HTERT RPE-1 (cell line): ENCODE results near the gene CABLES2.

Experiments used
- in situ Hi-C: fragments of 300-500 bp; cut with MboI; formaldehyde crosslinking; loops from 4 replicates; pipeline ENCODE4 v1.14.3; 2020; ENCODE audit warnings: low sequenced_read_pairs

Gene CABLES2

DNA sequence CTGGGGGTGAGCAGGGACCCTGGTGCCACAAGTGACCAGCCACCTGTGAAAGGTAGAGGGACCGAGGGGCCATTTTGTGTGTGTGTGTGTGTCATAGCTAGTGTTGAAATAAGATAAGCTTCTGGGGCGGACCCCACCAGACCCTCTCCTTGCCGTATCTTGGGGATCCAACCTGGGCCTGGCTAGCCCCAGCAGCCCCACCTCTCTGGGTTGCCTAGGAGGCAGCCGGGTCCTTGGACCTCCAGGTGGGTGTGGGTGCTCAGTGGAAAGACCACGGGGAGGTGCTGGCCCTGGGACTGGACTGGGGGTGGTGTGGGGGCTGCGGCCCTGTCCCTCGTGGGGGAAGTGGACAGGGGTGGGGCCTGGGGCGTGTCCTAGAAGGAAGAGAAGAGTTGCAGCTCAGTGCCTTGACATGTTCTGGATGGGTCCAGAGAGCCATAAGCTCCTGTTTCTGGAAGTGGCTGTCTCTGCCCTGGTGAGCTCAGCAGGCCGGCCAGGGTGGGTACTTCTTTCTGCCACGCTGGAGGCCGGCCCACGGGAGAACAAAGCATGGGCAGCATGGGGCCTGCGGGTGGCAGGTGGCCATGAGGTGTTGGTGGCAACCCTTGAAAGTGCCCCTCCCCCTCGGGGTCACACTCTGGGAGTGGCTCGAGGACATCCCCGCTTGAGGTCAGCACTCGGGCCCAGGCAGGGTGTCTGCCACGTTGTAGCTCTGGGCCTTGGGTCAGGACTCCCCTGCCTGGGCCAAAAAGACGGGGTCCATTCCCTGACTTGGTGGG is 11.8 kb upstream of the CABLES2 start:
- in situ Hi-C loops = no loop called here

DNA sequence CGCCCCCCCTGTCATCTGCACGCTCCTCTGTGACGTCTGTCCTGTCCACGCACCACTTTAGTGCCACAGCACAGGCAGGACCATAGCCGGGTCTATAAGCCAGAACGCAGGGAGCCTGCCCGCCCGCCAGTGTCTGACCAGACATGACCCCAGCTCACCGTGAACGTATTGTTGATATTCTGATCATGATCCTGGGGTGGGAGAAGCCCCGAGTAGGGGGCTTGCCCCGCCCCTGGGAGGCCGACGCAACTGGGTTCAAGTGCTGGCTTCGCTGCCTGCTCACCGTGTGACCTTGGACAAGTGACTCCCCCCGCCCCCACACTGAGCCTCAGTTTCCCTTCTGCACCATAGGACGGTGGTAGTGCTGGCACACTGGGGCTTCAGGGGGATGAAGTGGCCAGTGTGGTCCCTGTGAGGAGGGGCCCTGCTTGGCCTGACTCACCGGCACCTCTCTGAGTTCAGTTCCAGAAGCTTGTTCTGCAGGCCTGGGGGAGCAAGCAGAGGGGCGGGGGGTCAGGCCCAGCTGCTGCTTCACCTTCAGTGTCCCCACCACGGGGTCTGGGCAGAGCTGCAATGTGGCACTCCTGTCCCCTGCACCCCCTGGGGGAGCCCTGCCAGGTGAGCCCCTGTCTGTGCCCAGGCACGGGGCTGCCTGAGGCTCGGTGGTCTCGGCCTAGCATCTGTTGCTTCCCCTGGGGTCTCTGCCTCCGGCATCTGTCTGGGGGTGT is 11.1 kb upstream of the CABLES2 start:
- in situ Hi-C loops = no loop called here

DNA sequence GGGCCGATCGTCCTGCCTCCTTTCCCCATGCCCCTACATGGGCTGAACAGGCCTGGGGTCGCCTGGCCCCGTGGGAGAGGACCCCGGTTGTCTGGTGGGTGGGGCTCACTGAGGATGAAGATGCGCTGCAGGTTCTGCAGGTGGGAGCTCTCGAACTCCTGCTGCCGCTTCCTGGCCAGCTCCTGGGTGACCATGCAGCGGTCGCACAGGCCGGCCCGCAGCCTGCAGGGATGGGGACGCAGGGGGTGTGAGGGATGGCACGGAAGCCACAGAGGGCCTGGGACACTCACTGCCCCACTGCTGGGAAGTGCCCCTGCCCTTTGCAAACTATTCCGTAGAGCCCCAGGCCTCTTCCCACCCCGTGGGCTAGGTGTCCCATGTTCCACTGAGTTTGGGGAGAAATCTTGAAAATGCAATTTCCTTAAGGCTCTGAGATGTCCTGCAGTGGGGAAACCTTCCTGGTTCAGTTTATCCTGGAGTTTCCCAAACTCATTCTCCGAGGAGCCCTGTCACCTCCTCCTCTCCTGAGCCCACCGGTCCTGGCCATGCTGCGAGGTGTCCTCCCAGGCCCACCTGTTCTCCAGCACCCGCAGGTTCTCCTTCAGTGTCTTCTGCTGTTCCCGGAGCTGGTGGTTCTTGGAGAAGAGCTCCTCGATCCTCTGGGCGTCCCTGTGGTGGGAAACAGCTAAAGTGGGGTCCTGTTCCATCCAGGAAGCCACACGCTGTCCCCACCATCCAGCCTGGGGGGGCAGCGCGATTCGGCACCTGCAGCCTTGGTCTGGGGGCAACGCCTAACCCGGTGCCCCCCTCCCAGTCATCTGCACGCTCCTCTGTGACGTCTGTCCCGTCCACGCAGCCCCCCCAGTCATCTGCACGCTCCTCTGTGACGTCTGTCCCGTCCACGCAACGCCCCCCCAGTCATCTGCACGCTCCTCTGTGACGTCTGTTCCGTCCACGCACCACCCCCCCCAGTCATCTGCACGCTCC is 9.9 kb upstream of the CABLES2 start:
- in situ Hi-C loops = no loop called here

DNA sequence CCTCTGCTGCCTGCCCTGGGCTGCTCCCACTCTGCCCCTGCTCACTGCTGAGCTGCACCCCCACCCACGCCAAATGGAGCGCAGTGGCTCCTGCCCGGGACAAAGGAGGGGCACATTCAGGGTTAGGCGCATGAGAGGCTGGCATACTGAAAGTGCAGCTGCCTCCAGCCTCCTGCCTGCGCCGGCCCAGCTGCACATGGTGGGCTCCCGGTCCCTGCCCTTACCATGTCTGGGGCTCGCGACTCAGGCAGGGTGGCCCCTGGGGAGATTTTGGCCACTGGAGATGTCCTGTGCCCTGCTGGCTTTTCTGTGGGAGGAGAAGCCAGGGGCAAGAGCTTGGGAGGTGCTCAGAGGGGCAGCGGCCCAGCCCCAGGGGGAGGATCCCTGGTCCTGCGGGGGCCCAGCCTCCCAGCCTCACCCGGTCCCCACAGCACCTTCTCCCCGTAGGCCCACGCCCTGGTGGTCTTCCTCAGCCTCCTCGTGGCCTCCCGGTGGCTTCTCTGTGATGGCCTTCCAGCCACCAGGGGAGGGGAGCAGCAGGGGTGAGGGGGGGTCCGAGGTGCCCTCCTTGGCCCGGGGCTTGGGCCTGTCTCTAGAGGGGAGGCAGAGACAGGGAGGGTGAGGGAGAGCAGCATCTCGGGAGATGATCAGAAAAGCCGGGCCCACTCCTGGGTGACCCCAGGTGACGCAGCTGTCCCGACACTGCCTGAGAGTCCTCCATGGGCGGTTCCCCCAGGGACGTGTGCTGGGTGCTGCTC is 8.4 kb upstream of the CABLES2 start:
- in situ Hi-C loops = no loop called here

DNA sequence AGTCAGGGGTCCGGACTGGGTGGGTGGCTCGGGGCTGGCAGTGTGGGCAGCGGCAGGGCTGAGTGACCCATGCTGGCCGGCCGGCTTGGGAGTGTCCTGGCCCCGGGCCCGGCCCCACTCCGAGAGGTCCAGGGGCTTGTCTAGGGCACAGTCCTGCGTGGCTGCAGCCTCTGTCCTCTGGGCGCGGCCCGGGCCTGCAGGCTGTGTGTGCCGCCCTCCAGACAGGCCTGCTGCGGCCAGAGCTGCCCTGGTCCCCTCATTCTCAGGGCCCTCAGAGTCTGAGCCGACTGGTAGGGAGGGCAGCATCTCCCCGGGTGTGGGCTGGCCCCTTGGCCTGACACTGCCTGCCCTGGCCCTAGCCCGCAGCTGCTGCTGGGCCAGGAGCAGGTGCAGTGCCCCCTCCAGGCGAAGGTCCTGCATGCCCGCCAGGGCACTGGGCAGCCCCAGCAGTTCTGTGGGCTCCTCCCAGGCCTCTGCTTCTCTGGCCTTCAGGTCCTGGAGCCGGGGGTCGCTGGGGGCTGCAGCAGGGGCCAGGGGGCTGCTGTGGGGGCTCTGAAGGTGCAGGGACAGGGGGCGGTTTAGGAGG is 6.9 kb upstream of the CABLES2 start:
- in situ Hi-C loops = no loop called here

DNA sequence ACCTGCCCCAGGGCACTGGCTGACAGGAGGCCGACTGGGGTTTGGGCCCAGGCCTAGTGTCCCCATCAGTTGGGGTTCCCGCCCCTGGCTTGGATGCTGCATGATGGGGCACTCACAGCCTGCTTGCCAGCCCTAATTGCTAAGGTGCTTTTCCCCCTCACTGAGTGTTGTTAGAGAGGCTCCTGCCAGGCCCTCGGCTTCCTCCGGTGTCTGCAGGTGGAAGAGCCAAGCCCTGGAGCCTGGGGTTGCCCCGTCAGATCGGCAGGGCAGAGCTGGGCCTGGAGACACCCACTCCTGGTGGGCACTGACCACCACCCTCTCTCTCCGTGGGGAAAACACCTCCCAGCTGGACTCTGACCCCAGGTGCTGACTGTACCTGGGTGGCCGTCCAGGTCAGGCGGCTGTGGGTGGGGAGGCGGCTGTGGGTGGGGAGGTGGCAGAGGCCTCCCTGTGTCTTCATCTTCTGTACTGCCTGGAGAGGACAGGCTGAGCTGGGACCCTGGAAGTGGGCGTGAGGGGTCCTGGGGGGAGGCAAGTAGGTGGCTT is 6.0 kb upstream of the CABLES2 start:
- in situ Hi-C loops = no loop called here

DNA sequence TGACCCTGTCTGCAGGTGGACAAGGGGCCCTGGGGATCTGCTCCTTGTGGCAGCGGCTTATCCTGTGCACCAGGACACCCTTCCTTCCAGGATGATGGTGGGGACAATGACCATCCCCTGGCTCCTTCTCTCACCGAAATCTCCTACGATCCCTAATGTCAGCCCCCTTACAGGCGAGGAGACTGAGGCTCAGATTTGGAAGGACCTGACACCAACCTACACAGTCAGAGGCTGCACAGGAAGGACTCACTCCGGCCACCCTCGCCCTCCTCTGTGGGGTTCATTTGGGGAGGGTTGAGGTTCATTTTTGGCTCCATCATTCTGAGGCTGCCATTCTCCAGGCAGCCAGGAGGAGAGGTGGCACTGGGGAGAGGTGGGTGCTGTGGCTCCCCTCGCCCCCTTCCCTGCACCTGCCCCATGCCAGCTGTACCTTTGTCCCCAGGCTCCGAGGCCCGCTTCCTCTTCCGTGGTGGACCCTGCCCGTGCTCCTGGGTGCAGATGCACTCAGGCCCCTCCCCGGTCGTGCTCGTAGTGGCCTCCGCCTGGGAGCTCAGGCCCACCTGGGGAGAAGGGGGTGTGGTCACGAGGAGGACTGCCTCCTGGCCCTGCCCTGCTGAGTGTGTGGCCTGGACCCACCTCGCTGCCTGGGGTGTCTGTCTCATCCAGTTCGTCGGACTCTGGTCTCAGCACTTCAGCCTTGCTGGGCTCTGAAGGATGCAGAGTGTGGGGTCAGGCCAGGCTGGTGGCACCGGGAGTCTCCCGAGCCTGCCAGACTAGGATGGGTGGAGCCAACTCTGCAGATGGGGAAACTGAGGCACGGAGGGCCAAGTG is 5.3 kb upstream of the CABLES2 start:
- in situ Hi-C loops = no loop called here

DNA sequence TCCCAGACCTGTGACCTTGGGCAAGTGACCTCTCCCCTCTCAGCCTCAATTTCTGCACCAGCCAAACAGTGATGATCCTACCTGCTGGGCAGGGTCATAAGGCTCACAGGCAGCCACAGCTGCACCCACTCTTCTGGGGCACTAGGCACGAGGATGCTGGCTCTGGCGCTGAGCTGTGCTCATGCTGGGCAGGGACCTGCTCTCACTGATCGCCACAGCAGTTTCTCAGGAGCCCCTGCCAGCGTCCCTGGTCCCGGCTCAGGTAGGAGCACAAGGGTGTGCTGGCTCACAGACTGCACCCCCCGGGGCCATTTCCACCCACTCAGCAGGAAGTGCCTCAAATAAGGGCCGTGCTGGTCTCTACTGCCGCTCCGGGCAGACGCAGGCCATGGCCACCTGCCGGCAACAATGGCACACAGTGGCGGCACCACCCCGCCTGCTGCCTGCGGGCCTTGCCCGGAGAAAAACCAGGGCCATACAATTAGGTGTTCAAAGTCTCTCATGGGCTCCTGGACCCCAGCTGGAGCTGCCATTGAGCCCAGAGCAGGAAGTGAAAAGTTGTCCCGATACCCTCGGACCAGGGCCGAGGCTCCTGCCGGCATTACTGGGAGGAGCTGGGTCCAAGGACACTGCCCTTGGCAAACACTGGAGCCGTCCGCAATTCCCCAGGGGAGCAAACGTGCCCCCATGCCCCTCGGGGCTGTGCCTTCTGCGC is 4.6 kb upstream of the CABLES2 start:
- in situ Hi-C loops = no loop called here

DNA sequence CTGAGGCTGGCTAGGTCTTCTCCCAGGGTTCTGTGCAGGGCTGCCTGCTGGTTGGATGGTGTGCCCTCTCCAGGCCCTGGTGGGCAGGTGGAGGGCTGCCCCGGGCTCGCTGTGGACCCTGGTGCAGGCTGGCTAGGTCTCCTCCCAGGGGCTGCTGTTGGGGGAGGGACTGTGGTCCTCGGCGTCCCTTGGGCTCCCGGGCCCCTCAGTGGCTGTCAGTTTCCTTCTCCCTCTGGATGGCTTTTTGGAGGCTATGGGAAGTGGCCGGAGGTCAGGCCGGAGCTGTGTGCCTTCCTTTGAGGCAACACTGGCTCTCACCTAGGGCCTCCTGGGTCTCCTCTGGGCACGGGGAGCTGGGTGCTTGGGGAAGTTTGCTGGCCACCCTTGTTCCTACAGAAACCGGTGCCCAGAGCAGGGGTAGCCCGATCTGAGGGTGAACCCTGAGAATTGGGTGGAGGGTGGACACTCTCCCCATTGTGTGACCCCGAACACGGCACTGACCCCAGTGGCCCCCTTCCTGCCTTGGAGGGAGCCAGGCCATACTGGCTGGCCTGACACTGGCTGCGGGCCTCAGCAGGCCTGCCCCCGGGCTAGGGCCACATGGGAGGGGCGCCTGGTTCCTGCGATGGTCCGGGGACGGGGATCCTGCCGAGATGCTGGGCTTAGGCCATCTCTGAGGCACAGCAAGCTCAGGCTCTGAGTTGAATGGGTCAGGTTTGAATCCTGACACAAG is 3.8 kb upstream of the CABLES2 start:
- in situ Hi-C loops = no loop called here

DNA sequence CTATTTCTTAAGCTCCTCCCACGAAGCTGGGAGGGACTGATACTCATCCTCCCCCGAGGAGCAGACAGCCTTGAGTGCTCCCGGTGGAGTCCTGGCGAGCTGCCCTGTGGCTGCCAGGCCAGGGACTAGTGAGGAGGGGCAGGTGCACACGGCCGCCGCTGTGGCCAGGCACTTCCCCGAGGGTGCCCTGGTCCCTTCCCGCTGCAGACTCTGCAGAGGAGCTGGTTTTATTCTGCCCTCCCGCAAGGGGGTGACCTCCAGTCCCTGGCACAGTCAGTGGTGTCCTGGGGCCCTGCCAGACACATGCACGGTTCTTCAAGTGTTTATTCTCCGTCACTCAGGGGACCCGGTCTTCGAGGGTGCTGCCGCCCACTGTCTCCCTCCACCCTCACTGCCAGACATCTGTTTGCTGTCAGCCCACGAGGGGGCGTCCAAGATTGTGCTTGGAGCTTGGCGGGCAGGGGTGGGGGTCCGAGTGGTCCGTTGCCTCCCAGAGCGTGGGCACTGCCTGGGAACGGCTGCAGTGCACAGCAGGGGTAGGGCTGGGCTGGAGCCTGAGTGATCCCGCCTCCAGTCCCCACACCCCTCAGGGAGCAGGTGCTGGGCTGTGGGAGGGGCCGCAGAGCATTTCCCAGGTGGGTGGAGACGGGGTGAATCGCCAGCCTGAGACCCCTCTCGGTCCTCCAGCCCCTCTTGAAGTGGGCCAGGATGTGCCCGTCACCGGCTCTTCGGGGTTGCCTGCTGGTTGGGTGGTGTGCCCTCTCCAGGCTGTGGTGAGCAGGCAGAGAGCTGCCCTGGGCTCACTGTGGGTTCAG is 3.1 kb upstream of the CABLES2 start:
- in situ Hi-C loops = no loop called here

DNA sequence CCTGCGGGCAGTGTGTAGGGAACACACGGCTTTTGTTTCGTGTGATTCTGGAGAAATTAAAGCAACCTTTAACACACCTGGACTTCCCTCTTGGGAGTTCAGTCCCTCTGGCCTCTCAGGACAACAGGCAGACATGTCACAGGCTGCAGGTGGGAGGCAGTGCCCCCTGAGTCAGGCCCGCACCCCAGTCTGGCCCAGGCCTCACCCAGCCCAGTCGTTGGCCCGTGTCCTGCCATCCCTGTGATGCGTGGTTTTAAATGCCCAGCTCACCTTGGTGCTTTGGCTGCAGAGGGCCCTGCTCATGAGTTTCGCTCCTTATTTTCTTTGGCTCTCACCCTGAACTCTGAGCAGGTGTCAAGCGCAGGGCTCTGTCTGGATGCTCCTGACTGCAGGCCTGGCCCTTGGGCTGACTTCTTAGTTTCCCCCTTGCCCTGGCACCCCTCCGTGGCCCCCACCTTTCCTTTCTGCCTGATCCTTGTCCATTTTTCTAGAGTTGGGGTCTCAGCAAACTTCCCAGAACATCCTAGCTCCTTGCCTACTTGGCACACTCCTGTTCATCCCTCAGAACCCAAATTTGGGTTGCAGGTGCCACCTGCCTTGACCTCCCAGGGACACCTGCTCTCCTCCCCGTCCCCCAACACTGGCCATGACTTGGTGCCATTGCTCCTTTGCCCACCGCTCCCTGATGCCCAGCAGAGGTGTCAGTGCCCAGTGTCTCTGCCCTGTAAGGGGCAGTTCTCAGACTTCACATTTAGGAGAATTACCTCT is 2.2 kb upstream of the CABLES2 start:
- in situ Hi-C loops = no loop called here

DNA sequence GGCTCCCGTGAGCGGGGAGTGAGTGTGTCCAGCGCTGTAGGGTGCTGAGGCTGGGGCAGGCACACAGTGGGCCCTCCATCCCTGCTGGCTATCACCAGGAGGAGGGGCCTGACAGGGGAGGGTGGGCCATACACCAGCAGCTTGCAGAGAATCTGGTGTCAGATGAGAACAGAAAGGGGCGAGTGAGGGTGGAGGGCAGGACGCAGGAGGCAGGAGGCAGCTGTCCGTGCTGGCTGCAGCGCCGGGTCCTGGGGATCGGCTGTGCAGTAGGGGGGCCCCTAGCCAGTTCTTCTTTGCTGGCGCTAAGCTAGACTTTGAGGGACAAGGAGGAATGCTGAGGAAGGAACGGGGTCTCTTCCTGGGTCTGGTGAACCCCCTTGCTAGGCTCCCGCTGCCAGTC is 1.6 kb upstream of the CABLES2 start:
- in situ Hi-C loops = no loop called here

DNA sequence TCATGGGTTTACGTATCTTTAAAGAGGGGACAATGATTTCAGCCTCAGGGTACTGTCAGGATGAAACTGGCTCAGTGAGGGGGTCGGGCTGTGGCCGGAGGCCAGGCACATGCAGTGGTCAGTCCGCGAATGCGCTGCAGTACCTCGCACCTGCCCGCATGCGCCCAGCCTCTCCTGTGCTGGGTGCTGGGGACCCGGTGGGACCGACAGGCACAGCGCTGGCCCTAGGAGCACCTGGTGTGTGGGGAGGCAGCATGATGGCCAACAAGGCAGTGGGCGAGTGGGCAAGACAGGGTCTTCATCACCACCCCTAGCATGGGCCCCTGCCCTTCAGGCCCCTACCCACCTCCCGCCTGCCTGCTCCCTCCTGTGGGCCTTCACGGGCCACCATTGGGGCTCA is 970 bp upstream of the CABLES2 start:
- in situ Hi-C loops = no loop called here

DNA sequence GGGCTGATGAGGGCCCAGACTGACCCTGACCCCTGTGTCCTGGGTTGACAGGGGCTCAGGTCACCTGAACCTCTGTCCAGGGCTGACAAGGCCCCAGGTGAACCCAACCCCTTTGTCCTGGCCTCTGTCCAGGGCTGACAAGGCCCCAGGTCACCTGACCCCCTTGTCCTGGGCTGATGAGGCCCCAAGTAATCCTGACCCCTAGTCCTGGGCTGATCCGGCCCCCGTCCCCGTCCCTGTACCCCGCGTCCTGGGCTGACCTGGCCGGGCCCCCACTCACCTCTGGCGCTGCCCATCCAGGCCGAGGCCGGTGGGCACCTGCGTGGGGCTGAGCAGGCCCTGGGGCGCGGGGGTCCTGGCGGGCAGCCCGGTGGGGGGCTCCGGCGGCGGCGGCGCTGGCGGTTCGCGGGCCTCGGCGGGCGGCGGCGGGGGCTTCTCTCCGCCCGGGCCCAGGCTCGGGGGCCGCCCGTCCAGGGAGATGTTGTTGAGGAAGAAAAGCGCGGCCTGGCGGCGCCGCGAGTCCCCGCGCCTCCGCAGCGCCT is 379 bp downstream of the CABLES2 start:
- in situ Hi-C loops = no loop called here

DNA sequence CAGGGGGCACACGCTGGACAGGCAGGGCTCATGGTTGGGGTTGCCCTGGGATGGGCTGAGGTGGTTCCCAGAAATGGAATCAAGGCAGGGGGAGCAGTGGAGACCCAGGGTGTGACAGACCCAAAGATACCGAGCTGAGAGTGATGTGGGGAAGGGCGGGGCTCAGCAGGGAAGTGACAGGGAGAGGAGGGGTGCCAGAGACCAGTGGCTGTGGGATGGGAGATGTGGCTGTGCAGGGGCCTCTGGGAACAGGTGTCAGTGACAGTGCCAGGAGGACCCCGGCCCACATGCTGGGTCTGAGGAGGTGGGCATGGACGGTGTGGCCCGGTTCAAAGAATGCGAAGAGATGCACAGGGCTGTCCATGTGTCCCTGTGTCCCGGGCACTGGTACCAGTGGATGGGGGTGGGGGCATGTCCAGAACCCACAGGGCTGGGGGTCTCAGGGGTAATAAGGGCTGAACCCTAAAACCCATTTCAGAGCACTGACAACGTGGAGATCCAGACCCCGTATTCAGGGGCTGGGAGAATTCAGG is 1.0 kb downstream of the CABLES2 start:
- in situ Hi-C loops = no loop called here
